ENCODE data around the gene ALOX5.
"Not testable (repeated sequence)": the region's sequence is repeated elsewhere in the genome, so short reads cannot be mapped to it uniquely, and the experiment has no call there.

ALOX5 gene

DNA sequence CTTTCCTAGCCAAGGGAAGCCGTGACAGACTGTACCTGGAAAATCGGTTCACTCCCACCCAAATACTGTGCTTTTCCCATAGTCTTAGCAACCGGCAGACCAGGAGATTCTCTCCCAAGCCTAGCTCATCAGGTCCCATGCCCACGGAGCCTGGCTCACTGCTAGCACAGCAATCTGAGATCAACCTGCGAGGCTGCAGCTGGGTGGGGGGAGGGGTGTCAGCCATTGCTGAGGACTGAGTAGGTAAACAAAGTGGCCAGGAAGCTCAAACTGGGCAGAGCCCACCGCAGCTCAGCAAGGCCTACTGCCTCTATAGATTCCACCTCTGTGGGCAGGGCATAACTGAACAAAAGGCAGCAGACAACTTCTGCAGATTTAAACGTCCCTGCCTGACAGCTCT, 15.1 kb upstream of the ALOX5 start:
- not testable (repeated sequence) for H4K8ac ChIP-seq (ENCODE audit: low read length); H2AK5ac ChIP-seq (ENCODE audit: low read length, severe bottlenecking); H3K4me3 ChIP-seq (ENCODE audit: insufficient read depth in 1 of 2, low read depth in 1 of 2, low read length in 2 of 2); H3K36me3 ChIP-seq (ENCODE audit: control insufficient read depth in 1 of 2, insufficient read depth in 2 of 2, low read depth in 1 of 2, low read length in 2 of 2); H3K4ac ChIP-seq (ENCODE audit: low read depth in 1 of 2, low read length in 2 of 2); H3K79me1 ChIP-seq (replicated peaks; ENCODE audit: low read length, poor library complexity, severe bottlenecking); H3K4me2 ChIP-seq (ENCODE audit: low read length, poor library complexity, severe bottlenecking); H3K9me3 ChIP-seq (ENCODE audit: control insufficient read depth, low read length); H4K91ac ChIP-seq (ENCODE audit: low read length); H3K9ac ChIP-seq (ENCODE audit: low read length); H3K23ac ChIP-seq (ENCODE audit: low read length in 2 of 2); H2BK120ac ChIP-seq (ENCODE audit: low read depth, low read length); H3K4me1 ChIP-seq (ENCODE audit: control insufficient read depth, insufficient read depth, low read depth, low read length); H2AFZ ChIP-seq (ENCODE audit: low read depth, low read length); H2BK12ac ChIP-seq (ENCODE audit: low read length in 2 of 2); DNase-seq; H3K27ac ChIP-seq (ENCODE audit: low read length, poor library complexity, severe bottlenecking); H3K27me3 ChIP-seq (ENCODE audit: control insufficient read depth in 1 of 2, insufficient read depth in 1 of 2, low read length in 2 of 2); H2BK15ac ChIP-seq (ENCODE audit: low read depth, poor library complexity, severe bottlenecking); H3K18ac ChIP-seq (ENCODE audit: low read depth in 1 of 2, low read length in 2 of 2); H3K14ac ChIP-seq (ENCODE audit: low read length in 2 of 2); H2BK5ac ChIP-seq (ENCODE audit: low read depth, low read length, poor library complexity, severe bottlenecking)
- WGBS: 50% methylated on average over 6 of the region's 7 CpGs

DNA sequence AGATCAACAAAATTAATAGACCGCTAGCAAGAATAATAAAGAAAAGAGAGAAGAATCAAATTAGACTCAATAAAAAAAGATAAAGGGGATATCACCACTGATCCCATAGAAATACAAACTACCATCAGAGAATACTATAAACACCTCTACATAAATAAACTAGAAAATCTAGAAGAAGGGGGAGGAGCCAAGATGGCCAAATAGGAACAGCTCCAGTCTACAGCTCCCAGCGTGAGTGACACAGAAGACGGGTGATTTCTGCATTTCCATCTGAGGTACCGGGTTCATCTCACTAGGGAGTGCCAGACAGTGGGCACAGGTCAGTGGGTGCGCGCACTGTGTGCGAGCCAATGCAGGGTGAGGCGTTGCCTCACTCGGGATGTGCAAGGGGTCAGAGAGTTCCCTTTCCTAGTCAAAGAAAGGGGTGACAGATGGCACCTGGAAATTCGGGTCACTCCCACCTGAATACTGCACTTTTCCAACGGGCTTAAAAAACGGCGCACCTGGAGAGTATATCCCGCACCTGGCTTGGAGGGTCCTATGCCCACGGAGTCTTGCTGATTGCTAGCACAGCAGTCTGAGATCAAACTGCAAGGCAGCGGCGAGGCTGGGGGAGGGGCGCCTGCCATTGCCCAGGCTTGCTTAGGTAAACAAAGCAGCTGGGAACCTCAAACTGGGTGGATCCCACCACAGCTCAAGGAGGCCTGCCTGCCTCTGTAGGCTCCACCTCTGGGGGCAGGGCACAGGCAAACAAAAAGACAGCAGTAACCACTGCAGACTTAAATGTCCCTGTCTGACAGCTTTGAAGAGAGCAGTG, 11.8 kb upstream of the ALOX5 start:
- H3K14ac ChIP-seq (ENCODE audit: low read length in 2 of 2); H3K9ac ChIP-seq (ENCODE audit: low read length); H2BK12ac ChIP-seq (ENCODE audit: low read length in 2 of 2); H4K8ac ChIP-seq (ENCODE audit: low read length); H3K23ac ChIP-seq (ENCODE audit: low read length in 2 of 2); H3K27me3 ChIP-seq (ENCODE audit: control insufficient read depth in 1 of 2, insufficient read depth in 1 of 2, low read length in 2 of 2); H2BK15ac ChIP-seq (ENCODE audit: low read depth, poor library complexity, severe bottlenecking); H2BK120ac ChIP-seq (ENCODE audit: low read depth, low read length); H2AK5ac ChIP-seq (ENCODE audit: low read length, severe bottlenecking); H3K79me1 ChIP-seq (replicated peaks; ENCODE audit: low read length, poor library complexity, severe bottlenecking); H3K4me2 ChIP-seq (ENCODE audit: low read length, poor library complexity, severe bottlenecking); H3K9me3 ChIP-seq (ENCODE audit: control insufficient read depth, low read length); H3K27ac ChIP-seq (ENCODE audit: low read length, poor library complexity, severe bottlenecking); H3K4me1 ChIP-seq (ENCODE audit: control insufficient read depth, insufficient read depth, low read depth, low read length); DNase-seq; H3K4ac ChIP-seq (ENCODE audit: low read depth in 1 of 2, low read length in 2 of 2); H3K18ac ChIP-seq (ENCODE audit: low read depth in 1 of 2, low read length in 2 of 2); H3K4me3 ChIP-seq (ENCODE audit: insufficient read depth in 1 of 2, low read depth in 1 of 2, low read length in 2 of 2); H4K91ac ChIP-seq (ENCODE audit: low read length); H2AFZ ChIP-seq (ENCODE audit: low read depth, low read length); H3K36me3 ChIP-seq (ENCODE audit: control insufficient read depth in 1 of 2, insufficient read depth in 2 of 2, low read depth in 1 of 2, low read length in 2 of 2); H2BK5ac ChIP-seq (ENCODE audit: low read depth, low read length, poor library complexity, severe bottlenecking): not testable (repeated sequence)
- 37% methylated on average over 16 of the region's 18 CpGs for WGBS

DNA sequence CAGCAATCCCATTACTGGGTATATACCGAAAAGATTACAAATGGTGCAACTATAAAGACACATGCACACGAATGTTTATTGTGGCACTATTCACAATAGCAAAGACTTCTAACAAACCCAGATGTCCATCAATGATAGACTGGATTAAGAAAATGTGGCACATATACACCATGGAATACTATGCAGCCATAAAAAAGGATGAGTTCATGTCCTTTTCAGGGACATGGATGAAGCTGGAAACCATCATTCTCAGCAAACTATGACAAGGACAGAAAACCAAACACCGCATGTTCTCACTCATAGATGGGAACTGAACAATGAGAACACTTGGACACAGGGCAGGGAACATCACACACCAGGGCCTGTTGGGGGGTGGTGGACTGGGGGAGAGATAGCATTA, 6.4 kb upstream of the ALOX5 start:
- not testable (repeated sequence) for H3K36me3 ChIP-seq (ENCODE audit: control insufficient read depth in 1 of 2, insufficient read depth in 2 of 2, low read depth in 1 of 2, low read length in 2 of 2); H4K8ac ChIP-seq (ENCODE audit: low read length); DNase-seq; H3K4me3 ChIP-seq (ENCODE audit: insufficient read depth in 1 of 2, low read depth in 1 of 2, low read length in 2 of 2); H3K79me1 ChIP-seq (replicated peaks; ENCODE audit: low read length, poor library complexity, severe bottlenecking); H2AFZ ChIP-seq (ENCODE audit: low read depth, low read length); H2BK12ac ChIP-seq (ENCODE audit: low read length in 2 of 2); H2BK15ac ChIP-seq (ENCODE audit: low read depth, poor library complexity, severe bottlenecking); H2BK120ac ChIP-seq (ENCODE audit: low read depth, low read length); H3K4me2 ChIP-seq (ENCODE audit: low read length, poor library complexity, severe bottlenecking); H3K27ac ChIP-seq (ENCODE audit: low read length, poor library complexity, severe bottlenecking); H3K23ac ChIP-seq (ENCODE audit: low read length in 2 of 2); H3K9me3 ChIP-seq (ENCODE audit: control insufficient read depth, low read length); H2BK5ac ChIP-seq (ENCODE audit: low read depth, low read length, poor library complexity, severe bottlenecking); H3K9ac ChIP-seq (ENCODE audit: low read length); H2AK5ac ChIP-seq (ENCODE audit: low read length, severe bottlenecking); H3K18ac ChIP-seq (ENCODE audit: low read depth in 1 of 2, low read length in 2 of 2); H3K4me1 ChIP-seq (ENCODE audit: control insufficient read depth, insufficient read depth, low read depth, low read length); H3K4ac ChIP-seq (ENCODE audit: low read depth in 1 of 2, low read length in 2 of 2); H4K91ac ChIP-seq (ENCODE audit: low read length); H3K14ac ChIP-seq (ENCODE audit: low read length in 2 of 2)
- H3K27me3 ChIP-seq (ENCODE audit: control insufficient read depth in 1 of 2, insufficient read depth in 1 of 2, low read length in 2 of 2): peaks cover 5 to 20% of the 10 kb centered on the region in 2 experiments
- 92% methylated on average over 2 of the region's 3 CpGs for WGBS

DNA sequence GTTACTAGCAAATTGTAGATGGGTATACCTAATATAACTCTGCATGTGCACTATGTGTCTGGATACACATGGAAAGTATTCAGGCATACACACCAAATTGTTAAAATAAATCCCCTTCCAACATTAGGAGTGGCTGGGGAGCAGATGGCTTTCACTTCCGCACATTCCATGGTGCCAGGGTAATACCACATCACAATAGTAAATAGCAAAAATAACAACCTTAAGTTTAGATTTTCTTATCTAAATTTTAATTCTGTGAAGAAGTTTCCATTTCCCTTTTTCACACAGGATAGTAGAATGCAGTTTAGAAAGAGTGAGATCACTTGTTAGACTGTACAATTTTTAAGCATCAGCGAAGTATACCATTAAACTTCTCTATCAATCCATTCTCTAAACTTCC, 5.8 kb upstream of the ALOX5 start:
- no peak overlapping the region for H2BK120ac ChIP-seq (ENCODE audit: low read depth, low read length)
- no peak overlapping the region for H3K4ac ChIP-seq (ENCODE audit: low read depth in 1 of 2, low read length in 2 of 2)
- no peaks in the 10 kb centered on the region for H3K9me3 ChIP-seq (ENCODE audit: control insufficient read depth, low read length)
- H2BK12ac ChIP-seq (ENCODE audit: low read length in 2 of 2): no peak overlapping the region
- no peak overlapping the region for H3K27ac ChIP-seq (ENCODE audit: low read length, poor library complexity, severe bottlenecking)
- no peaks in the 10 kb centered on the region for H3K36me3 ChIP-seq (ENCODE audit: control insufficient read depth in 1 of 2, insufficient read depth in 2 of 2, low read depth in 1 of 2, low read length in 2 of 2)
- no peak for DNase-seq
- no peak overlapping the region for H3K14ac ChIP-seq (ENCODE audit: low read length in 2 of 2)
- H2BK15ac ChIP-seq (ENCODE audit: low read depth, poor library complexity, severe bottlenecking): no peak overlapping the region
- no peak overlapping the region for H3K23ac ChIP-seq (ENCODE audit: low read length in 2 of 2)
- H3K18ac ChIP-seq (ENCODE audit: low read depth in 1 of 2, low read length in 2 of 2): no peak overlapping the region
- H3K4me2 ChIP-seq (ENCODE audit: low read length, poor library complexity, severe bottlenecking): no peak overlapping the region
- WGBS: no CpG with 5 or more reads among the region's 2 CpGs
- no peak overlapping the region for H3K9ac ChIP-seq (ENCODE audit: low read length)
- H3K4me3 ChIP-seq (ENCODE audit: insufficient read depth in 1 of 2, low read depth in 1 of 2, low read length in 2 of 2): no peak overlapping the region
- peaks cover 2% of the 10 kb centered on the region for H3K4me1 ChIP-seq (ENCODE audit: control insufficient read depth, insufficient read depth, low read depth, low read length)
- H2AFZ ChIP-seq (ENCODE audit: low read depth, low read length): no peak overlapping the region
- H4K8ac ChIP-seq (ENCODE audit: low read length): no peak overlapping the region
- H2BK5ac ChIP-seq (ENCODE audit: low read depth, low read length, poor library complexity, severe bottlenecking): no peak overlapping the region
- H4K91ac ChIP-seq (ENCODE audit: low read length): no peak overlapping the region
- H3K27me3 ChIP-seq (ENCODE audit: control insufficient read depth in 1 of 2, insufficient read depth in 1 of 2, low read length in 2 of 2): peaks cover 9 to 25% of the 10 kb centered on the region in 2 experiments
- H3K79me1 ChIP-seq (replicated peaks; ENCODE audit: low read length, poor library complexity, severe bottlenecking): no peaks in the 10 kb centered on the region
- H2AK5ac ChIP-seq (ENCODE audit: low read length, severe bottlenecking): no peak overlapping the region

Data from mesenchymal stem cell (in vitro differentiated cells and primary cell).